Measurements from ENCODE around the gene UBE2O.

DNA sequence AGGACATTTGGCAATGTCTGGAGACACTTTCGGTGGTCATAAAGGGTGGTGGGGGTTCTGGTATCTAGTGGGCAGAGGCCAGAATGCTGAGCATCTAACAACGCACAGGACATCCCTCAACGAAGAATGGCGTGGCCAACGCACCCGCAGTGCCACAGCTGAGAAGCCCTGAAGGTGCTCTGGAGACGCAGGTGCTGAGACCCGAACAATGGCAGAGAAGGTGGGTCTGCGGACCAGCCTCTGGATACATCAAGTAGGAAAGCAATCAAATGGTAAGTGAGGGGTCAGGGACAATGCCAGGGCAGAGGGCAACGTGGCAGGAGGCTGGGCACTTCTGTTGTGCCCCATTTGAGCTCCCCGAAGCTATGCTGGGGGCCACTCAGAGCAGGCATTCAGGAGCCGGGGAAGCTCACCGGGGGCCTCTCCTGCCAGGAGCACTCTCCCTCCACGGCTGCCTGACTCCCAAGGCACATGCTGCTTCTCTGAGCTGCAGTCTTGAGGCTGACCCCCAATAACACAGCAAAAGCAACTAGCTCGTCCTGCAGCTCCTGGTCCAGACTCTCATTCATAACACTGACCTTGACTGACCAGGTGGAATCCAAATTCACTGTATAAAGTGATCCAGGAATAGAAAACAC, 42.5 kb downstream of the UBE2O start:
- TF ChIP-seq EZH2 (IDR thresholded peaks at IDR 0.05; ENCODE audit: low read depth, unreplicated experiment): no peak
- TF ChIP-seq, protein P1, sequence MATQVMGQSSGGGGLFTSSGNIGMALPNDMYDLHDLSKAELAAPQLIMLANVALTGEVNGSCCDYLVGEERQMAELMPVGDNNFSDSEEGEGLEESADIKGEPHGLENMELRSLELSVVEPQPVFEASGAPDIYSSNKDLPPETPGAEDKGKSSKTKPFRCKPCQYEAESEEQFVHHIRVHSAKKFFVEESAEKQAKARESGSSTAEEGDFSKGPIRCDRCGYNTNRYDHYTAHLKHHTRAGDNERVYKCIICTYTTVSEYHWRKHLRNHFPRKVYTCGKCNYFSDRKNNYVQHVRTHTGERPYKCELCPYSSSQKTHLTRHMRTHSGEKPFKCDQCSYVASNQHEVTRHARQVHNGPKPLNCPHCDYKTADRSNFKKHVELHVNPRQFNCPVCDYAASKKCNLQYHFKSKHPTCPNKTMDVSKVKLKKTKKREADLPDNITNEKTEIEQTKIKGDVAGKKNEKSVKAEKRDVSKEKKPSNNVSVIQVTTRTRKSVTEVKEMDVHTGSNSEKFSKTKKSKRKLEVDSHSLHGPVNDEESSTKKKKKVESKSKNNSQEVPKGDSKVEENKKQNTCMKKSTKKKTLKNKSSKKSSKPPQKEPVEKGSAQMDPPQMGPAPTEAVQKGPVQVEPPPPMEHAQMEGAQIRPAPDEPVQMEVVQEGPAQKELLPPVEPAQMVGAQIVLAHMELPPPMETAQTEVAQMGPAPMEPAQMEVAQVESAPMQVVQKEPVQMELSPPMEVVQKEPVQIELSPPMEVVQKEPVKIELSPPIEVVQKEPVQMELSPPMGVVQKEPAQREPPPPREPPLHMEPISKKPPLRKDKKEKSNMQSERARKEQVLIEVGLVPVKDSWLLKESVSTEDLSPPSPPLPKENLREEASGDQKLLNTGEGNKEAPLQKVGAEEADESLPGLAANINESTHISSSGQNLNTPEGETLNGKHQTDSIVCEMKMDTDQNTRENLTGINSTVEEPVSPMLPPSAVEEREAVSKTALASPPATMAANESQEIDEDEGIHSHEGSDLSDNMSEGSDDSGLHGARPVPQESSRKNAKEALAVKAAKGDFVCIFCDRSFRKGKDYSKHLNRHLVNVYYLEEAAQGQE (IDR thresholded peaks at IDR 0.05; ENCODE audit: unreplicated experiment): no peak
- TF ChIP-seq STAT1 (IDR thresholded peaks at IDR 0.05; ENCODE audit: unreplicated experiment): no peak
- TF ChIP-seq, protein P2, sequence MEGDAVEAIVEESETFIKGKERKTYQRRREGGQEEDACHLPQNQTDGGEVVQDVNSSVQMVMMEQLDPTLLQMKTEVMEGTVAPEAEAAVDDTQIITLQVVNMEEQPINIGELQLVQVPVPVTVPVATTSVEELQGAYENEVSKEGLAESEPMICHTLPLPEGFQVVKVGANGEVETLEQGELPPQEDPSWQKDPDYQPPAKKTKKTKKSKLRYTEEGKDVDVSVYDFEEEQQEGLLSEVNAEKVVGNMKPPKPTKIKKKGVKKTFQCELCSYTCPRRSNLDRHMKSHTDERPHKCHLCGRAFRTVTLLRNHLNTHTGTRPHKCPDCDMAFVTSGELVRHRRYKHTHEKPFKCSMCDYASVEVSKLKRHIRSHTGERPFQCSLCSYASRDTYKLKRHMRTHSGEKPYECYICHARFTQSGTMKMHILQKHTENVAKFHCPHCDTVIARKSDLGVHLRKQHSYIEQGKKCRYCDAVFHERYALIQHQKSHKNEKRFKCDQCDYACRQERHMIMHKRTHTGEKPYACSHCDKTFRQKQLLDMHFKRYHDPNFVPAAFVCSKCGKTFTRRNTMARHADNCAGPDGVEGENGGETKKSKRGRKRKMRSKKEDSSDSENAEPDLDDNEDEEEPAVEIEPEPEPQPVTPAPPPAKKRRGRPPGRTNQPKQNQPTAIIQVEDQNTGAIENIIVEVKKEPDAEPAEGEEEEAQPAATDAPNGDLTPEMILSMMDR (conservative IDR thresholded peaks at IDR 0.05; ENCODE audit: low read depth in 2 of 2): no peak
- no peak for TF ChIP-seq EZH2phosphoT487 (IDR thresholded peaks at IDR 0.05; ENCODE audit: unreplicated experiment)

Data from GM23338 (cell line).